ENCODE data around the gene PDIA5. TPM values are rescaled to one million over a fixed set of nuclear protein-coding genes. Genes with fewer than 3 reads are reported as not detected.

PDIA5 gene
- total RNA-seq, 1 donor from 2014 or later: 6.0 TPM

GRCh38 chr3:123042413-123042812 lies 24.4 kb upstream of the PDIA5 start:
- Histone ChIP-seq H3K27me3 (ENCODE audit: low read depth) (no peaks in the 10 kb centered on the region), H3K4me1 (peaks cover 9% of the 10 kb centered on the region), H3K9me3 (replicated peaks) (no peaks in the 10 kb centered on the region), H3K27ac (replicated peaks) (no peak overlapping the region), H3K36me3 (no peaks in the 10 kb centered on the region), H3K4me3 (no peak overlapping the region)
- TF ChIP-seq CTCF (IDR thresholded peaks at IDR 0.05; ENCODE audit: borderline replicate concordance): no peak
- intact Hi-C loops (cut with micrococcal nuclease): no loop called here
- no peak for DNase-seq

DNA sequence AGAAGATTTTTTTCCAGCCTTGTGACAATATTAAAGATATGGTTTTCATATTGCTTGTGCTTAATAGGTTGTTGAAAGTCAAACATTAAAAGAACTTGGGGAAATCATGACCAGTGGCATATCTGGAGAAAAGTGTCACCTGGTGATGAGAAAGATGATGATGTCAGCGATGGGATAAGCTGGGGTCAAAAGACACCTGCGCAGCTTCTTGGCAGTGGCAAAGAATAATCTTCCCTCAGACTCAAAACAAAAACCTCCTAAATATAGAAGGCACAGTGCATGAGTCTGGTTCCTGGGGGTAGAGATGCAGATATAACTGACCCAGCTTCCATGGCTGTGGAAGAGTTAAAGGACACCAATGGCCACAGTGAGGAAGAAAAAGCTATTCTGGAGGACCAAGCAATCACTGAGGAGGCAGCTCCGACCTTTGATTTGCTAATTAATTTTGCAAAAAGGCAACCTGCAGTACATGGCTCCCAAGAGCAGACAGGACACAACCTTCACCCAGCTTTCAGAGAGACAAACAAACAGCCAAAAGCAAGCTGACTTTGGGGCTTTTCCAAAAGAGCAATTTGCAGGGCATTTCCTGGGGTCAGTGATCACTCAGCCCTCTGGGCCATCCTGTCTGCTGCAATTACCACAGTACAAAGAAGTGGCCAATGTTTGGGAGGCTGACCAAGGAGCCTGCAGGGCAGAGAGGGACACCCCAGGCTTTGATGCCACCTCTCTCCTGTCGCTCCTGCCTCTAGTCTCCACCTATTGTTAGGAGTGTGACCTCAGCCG lies 21.7 kb upstream of the PDIA5 start:
- Histone ChIP-seq H3K4me1 (peaks cover 24% of the 10 kb centered on the region), H3K36me3 (no peaks in the 10 kb centered on the region), H3K4me3 (no peak overlapping the region), H3K9me3 (replicated peaks) (no peaks in the 10 kb centered on the region), H3K27me3 (ENCODE audit: low read depth) (no peaks in the 10 kb centered on the region), H3K27ac (replicated peaks) (no peak overlapping the region)
- no peak for TF ChIP-seq CTCF (IDR thresholded peaks at IDR 0.05; ENCODE audit: borderline replicate concordance)
- DNase-seq: no peak
- intact Hi-C loops (cut with micrococcal nuclease): no loop called here

- Histone ChIP-seq H3K27me3 (ENCODE audit: low read depth) (no peaks in the 10 kb centered on the region), H3K27ac (replicated peaks) (no peak overlapping the region), H3K36me3 (no peaks in the 10 kb centered on the region), H3K4me3 (no peak overlapping the region), H3K9me3 (replicated peaks) (no peaks in the 10 kb centered on the region), H3K4me1 (peaks cover 24% of the 10 kb centered on the region)
- intact Hi-C loops (cut with micrococcal nuclease): no loop called here
- TF ChIP-seq CTCF (IDR thresholded peaks at IDR 0.05; ENCODE audit: borderline replicate concordance): no peak
- no peak for DNase-seq
Observed at GRCh38 chr3:123046262-123047061, 20.4 kb upstream of the PDIA5 start.

DNA sequence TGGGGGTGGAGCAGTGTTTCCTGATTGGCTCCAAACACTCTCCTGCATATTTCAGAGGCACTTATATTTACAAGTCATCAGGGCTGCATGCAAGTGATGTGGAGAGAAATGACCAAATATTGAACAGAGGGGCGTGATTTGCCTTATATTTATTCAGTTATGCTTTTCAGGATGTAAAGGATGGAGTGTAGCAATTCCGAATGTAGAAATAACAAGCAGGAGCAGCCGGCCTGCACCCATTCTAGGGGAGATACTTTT lies 19.8 kb upstream of the PDIA5 start:
- Histone ChIP-seq H3K4me3 (no peak overlapping the region), H3K36me3 (no peaks in the 10 kb centered on the region), H3K4me1 (peaks cover 24% of the 10 kb centered on the region), H3K27me3 (ENCODE audit: low read depth) (no peaks in the 10 kb centered on the region), H3K9me3 (replicated peaks) (no peaks in the 10 kb centered on the region), H3K27ac (replicated peaks) (no peak overlapping the region)
- no peak for TF ChIP-seq CTCF (IDR thresholded peaks at IDR 0.05; ENCODE audit: borderline replicate concordance)
- DNase-seq: no peak
- intact Hi-C loops (cut with micrococcal nuclease): no loop called here

GRCh38 chr3:123048480-123049237 lies 18.2 kb upstream of the PDIA5 start:
- Histone ChIP-seq H3K36me3 (no peaks in the 10 kb centered on the region), H3K9me3 (replicated peaks) (no peaks in the 10 kb centered on the region), H3K4me1 (peaks cover 21% of the 10 kb centered on the region), H3K27ac (replicated peaks) (peak overlapping the region; percentile 67), H3K27me3 (ENCODE audit: low read depth) (no peaks in the 10 kb centered on the region), H3K4me3 (no peak overlapping the region)
- intact Hi-C loops (cut with micrococcal nuclease): no loop called here
- no peak for TF ChIP-seq CTCF (IDR thresholded peaks at IDR 0.05; ENCODE audit: borderline replicate concordance)
- no peak for DNase-seq
